Stimulated activated CD4-positive, alpha-beta T cell treated with anti-CD3 and anti-CD28 coated beads, Interleukin-4, amount 100 ng/mL, for 48 hours (primary cell): ENCODE results near the gene BIN2.
A peak's percentile ranks its signal among the peaks of the same experiment; 100 is the strongest.

Experiments
- DNase-seq, 2 donors: peaks; one replicate each; pipeline ENCODE4 v3.0.0-alpha.2; 2020; ENCODE audit warnings: low read depth in 2 of 2

The BIN2 gene

DNA sequence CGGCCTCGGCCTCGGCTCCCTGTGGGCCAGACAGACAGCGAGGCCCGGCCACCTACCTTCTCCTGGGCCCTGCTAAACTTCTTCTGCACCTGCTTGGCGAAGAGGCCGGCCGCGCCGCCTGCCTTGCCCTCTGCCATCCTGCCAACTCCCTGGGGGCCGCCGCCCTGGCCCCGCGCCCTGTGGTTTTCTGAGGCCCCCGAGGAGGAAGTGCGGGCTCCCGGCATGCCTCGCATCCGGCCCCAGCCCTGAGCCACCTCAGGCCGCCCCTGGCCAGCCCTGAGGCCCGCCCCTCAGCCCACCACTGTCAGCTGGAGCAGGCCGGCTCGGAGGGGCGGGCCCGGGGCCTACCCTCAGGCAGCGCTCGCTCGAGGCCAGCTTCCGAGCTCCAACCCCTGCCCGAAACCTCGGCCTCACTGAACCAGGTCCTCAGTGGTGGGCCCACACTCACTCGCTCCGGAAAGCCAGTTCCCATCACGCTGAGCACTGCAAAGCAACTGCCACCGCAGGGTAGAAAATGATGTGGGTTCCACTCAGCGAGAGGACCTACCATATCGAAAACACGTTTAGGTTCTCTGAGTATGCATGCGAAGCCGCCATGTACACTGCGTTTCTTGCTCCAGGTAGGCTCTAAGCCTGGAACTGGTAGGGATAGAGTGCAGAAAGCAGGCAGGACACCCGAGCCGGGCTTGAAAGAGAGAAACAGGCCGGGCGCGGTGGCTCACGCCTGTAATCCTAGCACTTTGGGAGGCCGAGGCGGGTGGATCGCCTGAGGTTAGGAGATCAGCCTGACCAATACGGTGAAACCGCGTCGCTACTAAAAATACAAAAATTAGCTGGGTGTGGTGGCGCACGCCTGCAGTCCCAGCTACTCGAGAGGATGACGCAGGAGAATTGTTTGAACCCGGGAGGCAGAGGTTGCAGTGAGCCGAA lies at the start of gene BIN2:
Gene BIN2, minus strand, starts transcription at position 209 of the 930 bp plus-strand sequence. Its CDS starts 72 bp downstream, at position 137.
- peak; percentile 55 to 66 for DNase-seq

DNA sequence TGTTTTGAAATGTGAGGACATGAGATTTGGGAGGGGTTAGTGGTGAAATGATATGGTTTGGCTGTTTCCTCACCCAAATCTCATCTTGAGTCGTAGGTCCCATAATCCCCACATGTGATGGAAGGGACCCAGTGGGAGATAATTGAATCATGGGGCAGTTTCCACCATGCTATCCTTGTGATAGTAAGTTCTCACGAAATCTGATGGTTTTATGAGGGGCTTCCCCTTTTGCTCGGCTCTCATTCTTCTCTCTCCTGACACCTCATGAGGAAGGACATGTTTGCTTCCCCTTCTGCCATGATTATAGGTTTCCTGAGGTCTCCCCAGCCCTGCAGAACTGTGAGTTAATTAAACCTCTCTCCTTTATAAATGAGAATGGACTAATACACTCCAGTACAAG lies 49.2 kb upstream of the BIN2 start:
- no peak for DNase-seq

DNA sequence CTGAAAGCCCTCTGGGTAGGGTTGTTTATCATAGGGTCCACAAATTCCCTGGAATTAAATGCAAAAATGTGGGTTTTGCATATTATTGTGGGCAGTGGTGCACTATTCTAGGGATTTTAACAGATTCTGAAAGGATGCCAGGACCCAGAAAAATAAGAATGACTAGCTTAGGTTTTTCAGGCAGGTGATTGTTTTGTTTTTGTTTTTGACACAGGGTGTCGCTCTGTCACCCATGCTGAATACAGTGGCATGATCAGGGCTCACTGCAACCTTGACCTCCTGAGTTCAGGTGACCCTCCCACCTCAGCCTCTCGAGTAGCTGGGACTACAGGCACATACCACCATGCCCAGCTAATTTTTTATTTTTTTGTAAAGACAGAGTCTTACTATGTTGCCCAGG lies 48.0 kb upstream of the BIN2 start:
- no peak for DNase-seq

DNA sequence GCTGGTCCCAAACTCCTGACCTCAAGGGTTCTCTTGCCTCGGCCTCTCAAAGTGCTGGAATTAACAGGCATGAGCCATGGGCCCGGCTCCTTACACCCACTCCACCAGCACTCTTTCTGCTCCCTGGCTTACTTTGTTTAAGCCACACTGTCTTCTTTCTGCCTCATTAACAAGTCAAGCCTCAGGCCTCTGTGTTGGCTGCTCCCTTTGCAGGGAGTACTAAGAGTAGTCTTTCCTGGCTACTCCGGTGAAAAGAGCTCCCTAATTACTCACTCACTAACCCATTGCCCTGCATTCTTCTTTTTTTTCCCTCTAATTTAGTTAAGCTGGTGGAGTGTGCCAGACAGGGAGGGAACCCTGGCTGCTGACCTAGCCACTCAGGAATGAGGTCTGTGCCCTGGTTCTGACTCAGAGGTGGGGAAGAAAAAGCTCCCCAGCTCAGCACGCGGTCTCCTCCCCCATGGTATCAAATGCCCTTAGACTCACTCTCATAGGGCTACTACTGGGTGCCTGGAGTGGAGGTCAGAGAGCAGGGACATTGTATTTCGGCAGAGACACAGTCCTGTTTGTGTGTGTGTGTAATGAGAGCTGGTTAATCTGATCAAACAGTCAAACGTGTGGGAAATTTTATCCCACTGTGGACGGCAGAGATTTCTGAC lies 47.5 kb upstream of the BIN2 start:
- DNase-seq: no peak

DNA sequence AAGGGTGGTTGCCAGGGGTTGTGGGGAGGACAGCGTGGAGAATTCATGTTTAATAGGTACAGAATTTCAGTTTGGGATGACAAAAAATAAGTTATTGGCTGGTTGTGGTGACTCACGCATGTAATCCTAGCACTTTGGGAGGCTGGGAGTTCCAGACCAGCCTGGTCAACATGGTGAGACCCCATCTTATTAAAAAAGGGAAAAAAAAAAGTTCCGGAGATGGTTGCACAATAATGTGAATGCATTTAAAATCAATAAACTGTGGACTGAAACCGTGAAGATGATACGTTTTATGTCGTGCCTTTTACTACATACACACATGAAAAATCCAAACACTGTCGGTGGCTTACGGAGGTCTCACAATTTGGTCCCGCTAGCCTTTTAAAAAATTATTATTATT lies 46.7 kb upstream of the BIN2 start:
- no peak for DNase-seq

DNA sequence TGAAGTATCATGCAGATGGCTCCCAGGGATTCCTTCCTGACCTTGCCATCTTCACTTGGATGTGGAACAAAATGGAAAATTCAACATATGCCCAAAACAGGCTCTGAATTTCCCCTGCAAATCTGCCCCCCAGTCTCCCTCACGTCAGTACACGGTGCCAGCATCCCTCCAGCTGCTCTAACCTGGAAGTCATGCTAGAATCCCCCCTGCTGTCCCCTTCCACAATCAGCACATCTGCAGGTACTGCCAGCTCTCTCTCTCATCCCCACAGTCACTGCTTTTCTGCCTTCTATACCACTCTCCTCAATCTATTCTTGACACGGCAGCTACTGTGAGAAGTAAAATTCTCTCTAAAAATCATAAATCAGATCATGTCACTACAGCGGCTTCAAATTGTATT lies 45.6 kb upstream of the BIN2 start:
- no peak for DNase-seq

DNA sequence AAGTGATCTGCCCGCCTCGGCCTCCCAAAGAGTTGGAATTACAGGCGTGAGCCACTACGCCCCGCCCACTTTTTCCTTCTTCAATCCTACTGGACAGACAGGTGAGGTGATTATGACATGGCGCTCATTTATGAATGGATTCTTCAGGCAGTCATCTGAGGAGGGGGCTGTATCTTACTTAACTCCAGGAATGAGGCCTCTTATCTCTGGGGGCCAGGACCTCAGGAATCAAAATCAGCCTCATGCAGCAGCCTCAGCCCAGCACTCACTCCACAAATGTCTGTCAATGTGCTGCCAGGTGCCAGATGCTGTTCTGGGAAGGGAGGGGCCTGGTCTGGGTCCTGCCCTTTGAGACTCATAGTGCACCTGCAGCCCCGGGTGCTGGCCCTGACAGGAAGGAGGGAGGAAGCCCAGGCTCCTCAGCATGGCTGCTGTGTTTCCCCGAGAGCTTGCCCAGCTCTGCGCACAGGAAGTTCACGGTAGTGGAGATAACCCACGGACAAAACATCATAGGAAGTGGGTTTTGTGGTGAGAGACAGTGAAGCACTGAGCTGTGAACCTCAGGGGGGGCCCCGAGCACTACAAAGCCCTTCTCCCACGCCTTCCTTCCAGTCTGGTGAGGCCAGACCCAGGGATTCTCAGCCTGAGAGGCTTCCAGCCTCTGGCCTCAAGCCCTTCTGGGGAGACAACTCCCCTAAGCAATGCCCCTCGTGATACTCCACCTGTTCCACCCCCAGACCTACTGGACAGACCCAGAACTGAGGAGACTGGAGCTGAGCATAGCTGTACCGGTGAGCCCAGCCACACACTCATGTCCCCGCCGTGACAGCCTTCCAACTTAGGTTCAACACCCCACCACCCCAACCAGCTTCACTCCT lies 44.9 kb upstream of the BIN2 start:
- DNase-seq: peak; percentile 66 to 78

DNA sequence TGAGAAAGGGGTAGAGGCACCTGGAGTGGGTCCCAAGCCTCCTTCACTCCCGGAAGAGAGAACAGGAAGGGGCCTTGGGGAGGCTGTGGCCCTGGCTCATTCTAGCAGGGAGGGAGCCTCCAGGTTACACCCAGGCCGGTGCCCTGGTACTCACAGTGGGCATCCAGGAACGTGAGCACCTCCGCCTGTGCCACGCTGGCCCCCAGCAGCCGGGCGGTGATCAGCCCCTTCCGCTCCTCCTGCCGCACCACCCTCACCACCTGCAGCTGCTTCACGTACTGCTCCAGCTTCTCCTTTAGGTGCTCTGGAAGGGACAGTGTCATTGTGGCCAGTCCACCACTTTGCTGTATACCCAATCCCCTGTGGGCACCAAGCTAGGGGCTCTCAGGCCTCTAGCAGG lies 41.3 kb upstream of the BIN2 start:
- no peak for DNase-seq

DNA sequence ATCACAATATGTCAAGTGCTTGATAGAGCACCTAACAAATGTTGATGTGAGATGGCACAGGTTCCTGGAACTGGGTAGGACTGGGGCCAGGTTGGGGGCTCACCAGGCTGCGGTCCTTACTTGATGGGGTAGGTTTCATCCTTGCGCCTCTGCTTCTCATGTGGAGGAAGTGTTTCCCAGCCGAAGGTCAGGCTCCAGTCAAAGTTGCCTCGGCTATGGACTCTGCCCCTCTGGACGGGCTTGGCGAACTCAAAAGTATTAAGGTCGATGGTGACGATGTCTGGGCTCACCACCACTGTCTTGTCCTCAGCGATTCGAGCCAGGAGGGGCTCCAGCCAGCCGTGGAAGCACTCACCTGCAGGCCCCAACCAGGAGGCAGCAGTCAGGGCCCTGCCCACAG lies 40.0 kb upstream of the BIN2 start:
- DNase-seq: no peak

DNA sequence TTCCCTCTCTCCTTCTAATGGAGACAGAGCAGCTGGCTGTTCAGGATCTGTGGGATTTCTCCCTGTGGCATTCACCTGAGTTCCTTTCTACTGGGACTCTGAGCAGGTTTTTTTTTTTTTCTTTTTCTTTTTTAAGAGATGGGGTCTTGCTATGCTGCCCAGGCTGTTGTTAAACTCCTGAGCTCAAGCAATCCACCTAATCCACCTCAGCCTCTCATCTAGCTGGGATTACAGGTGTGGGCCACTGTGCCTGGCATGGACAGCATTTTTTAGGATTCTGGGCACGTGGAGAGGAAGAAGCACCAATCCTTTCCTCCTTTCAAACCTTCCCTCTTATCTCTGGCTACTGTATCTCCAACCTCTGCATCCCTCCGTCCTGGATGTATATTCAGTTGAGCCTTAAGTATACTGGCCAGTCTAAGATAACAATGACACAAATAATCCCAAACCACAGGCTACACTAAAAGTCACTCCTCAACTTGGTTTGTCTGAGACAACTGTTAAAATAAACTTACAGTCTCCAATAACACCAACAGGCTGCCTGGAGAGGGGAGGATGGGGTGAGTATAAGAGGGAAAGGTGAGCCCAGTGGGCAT lies 38.9 kb upstream of the BIN2 start:
- no peak for DNase-seq

DNA sequence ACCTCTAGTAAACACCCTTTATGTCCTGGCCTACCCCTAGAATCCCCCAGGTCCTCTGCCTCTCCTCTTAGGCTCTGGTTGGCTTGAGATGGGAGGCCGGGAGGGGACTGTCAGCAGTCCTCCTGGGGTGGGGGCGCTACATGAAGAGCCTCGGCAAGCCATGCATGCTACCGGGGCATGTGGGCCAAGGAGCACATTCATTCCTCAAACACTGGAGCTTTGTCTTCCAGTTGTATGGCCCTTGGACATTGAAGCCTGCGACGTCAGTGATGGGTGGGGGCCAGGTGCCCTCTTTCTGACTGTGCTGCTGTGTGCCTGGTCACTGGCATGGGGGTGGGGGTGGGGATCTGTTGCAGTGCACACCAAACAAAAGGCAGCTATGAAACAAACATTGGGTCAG lies 38.3 kb upstream of the BIN2 start:
- DNase-seq: no peak

DNA sequence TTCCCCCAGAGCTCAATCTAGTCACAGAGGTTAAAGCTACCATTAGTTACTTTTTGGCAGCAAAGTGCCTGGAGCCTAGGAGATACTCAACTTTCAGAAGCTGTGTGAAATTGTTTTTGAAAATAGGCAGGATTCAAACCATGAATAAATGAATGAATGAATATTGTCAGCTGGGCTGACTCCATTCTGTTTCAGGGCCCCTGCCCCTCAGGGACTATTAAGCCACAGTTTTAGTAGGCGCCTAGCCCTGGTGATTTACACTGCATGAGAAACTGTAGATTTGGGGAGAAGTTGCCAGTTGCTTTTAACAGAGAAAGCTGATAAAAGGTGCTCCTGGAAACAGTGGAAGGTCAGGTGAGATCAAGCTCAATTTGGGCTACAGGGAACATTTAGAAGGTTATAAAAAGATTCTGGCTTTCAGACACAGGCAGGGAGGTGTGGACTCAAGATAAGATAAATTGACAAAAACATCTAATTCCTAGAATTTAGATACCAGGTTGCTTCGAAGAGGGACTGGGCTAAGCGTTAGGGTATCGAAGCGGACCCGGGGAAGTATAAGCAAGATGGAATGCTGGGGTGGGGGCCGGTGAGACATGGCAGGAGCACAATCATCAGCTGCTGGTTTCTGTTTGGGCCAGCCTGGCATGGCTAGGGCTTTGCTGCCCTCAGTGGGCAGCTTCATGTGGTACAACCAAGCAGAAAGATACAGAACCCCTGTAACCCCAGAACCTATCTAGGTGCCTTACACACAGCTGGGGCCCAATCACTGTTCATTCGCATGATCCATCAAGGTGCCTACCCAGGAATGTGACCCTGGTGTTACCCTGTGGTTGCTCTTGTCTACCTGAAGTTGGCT lies 37.4 kb upstream of the BIN2 start:
- no peak for DNase-seq

DNA sequence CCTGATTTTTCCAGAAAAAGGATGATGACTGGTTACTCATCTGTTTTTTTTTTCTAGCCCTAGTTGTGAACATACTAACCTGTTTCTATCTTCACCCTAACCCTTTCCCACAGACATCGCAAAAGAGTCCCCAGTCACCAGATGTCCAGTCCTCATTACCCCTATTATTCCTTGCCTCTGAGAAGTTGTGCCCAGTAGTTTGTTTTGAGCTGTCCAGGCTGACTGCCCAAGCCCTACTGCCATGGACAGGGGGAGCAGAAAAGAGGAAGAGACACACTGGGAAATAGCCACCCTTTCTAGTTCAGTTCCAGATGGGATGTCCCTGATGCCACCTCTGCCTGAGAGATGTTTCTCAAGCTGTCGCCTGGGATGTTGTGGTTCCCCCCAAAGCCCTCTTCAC lies 36.3 kb upstream of the BIN2 start:
- no peak for DNase-seq

DNA sequence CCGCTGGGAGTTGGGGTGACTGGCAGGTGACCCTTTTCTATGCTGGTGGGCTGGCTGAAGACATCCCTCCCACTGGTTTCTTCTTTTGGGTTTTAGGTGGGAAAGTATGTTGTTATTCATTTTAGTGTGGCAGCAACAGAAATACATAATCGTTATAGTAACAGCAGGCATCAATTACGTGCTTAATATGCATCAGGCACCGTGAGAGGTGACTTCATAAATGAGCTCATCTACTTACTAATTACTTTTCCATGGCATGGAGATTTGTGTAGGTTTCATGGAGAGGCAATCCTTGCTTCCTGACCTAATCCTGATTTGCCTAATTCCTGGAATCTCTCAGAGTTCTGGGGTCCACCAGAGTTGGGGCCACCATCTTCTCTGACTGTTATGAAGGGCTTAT lies 35.9 kb upstream of the BIN2 start:
- no peak for DNase-seq

DNA sequence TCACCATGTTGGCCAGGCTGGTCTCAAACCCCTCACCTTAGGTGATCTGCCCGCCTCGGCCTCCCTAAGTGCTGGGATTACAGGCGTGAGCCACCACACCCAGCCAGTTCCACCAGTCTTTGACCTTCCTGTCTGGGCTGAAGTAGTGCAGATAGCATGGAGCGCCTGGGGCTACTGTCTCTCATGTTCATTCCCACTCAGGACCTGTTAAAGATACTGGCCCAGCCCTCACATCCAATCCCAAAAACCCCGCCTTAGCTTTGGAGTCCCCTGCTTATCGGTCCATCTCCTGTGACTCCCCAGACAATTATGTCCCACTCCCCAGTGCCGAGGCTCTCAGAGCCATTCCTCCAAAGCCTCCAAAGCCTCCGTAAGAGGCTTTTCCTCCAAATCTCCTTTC lies 34.5 kb upstream of the BIN2 start:
- no peak for DNase-seq

DNA sequence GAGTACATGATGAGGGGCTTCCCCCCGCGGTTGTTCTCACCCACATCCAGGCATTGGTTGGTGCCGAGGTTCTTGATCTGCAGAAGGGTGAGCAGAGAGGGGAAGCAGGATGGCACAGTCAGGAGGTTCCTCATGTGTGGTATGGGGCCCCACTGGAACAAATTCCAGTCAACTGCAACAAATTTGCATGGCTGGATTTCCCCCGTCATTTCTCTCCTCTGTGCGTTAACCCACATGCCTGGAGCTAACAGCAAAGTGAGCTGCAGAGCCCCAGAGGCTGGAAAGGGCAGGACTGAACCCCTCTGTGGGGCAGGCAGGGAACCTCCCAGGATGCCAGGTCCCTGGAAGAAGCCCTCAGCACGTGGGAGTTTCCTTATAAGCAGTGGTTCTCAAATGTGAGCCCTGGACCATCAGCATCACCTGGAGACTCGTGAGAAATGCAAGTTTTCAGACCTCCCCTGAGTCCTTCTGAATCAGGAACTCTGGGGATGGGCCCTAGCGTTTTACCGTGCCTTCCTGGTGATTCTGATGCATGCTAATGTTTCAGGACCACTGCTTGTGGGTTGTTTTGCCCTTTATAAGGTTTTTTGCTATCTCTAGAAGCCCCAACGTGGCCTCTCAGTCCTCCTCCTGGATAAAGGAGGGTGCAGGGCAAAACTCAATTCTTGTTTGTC lies 33.5 kb upstream of the BIN2 start:
- DNase-seq: peak in 1 of 2 donors; percentile 21

DNA sequence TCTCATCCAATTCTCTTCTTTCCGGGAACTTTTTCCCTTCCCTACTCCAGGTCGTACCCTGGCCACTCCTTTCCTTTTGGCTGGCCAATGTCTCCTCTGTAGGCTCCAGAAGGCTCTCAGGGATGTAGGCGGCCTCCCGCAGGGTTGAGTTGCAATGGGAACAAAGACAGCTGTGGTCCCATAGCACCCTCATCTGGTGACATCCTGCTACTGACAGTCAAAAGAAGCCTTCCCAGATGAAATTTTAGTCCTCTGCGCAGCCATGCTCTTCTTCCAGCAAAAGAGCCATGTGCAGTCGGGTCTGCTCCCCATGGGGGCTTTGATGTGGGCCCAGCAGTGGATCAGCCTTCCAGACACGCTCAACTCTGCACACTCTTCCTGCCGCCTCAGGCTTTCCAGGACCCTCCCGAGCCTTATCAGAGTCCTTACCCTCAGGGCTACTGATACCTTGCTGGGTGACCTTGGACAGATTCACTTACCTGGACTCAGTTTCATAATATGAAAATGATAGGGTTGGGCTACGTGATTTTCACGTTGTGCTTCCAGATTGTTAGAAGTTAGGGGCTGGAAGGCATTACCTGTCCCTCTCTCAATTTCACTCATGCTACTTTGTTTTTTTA lies 28.0 kb upstream of the BIN2 start:
- peak in 1 of 2 donors; percentile 13 for DNase-seq

DNA sequence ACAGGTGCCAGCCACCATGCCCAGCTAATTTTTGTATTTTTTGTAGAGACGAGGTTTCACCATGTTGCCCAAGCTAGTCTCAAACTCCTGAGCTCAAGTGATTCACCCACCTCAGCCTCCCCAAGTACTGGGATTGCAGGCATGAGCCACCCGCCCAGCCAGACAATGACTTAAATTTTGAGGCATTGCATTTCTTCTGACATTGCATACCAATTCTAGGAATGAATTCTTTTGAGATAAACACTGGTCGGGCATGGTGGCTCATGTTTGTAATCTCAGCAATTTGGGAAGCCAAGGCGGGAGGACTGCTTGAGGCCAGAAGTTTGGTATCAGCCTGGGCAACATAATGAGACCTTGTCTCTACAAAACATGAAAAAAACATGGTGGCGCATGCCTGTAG lies 25.1 kb upstream of the BIN2 start:
- no peak for DNase-seq

DNA sequence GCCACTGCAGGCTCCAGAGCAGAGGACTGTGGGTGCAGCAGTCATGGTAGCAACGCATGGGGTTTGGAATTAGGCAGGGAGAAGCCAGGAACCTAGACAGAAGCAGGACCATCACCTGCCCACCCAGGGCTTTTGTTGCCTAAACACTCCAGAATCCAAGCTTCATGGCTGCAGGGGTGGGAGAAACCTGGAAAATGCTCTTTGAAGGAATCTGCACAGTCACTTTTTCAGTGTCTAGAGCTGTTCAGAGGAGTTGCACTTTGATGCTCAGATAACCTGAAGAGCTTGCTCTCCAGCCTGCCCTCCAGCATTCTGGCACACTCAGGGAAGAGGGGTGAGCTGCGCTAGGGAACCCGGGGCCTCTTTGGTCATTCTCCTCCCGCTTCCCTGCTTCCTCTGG lies 24.1 kb upstream of the BIN2 start:
- DNase-seq: no peak

DNA sequence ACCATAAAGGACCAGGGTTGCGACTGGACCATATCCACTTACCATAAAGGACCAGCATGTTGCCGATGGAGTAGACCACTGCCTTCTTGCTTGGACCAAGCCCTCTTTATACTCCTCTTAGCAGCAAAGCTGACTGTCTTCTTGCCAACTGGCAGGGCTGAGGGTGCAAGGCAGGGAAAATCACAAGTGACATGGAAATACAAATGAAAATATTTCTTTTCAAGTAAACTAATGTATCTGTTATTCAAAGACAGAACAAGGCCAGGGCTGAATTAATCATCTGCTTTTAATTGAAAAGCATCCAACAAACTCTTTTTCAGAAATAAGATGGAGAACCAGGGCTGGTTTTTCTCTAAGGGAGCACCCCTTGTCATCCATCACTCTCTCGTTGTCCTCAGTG lies 22.6 kb upstream of the BIN2 start, which contains the start of gene CELA1:
Gene CELA1, minus strand, starts transcription at position 99 of the 400 bp plus-strand sequence. Its CDS starts 41 bp downstream, at position 58.
- no peak for DNase-seq
